Measurements from ENCODE around the gene KHNYN.

- peak; percentile 61 to 82 (median 73) for TF ChIP-seq CTCF (IDR thresholded peaks at IDR 0.05)
- TF ChIP-seq POLR2AphosphoS5 (IDR thresholded peaks at IDR 0.05): no peak
- no peak for TF ChIP-seq POLR2A (IDR thresholded peaks at IDR 0.05)
- no peak for TF ChIP-seq EP300 (IDR thresholded peaks at IDR 0.05; ENCODE audit: low read depth)
These were observed 18.0 kb upstream of the KHNYN start for GRCh38 chr14:24411443-24412389.
